ENCODE measurements around the gene SLC39A13.

The SLC39A13 gene

DNA sequence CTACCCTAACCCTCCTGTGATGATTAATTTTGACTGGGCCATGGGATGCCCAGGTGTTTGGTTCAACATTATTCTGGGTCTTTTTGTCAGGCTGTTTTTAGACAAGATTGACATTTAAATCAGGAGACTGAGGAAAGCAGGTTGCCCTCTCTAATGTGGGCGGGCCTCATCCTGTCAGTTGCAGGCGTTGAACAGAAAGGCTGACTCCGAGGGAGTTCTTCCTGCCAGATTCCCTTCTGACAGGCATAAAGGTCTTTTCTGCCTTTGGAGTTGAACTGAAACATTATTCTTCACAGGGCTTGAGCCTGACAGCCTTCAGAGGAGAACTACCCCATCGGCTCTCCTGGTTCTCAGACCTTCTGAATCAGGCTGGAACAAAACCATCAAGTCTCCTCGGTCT is 22.1 kb downstream of the SLC39A13 start:
- DNase-seq (ENCODE audit: low read depth in 2 of 2): no peak

GRCh38 chr11:47431356-47432083 is 23.1 kb downstream of the SLC39A13 start:
- DNase-seq (ENCODE audit: low read depth in 2 of 2): no peak

DNA sequence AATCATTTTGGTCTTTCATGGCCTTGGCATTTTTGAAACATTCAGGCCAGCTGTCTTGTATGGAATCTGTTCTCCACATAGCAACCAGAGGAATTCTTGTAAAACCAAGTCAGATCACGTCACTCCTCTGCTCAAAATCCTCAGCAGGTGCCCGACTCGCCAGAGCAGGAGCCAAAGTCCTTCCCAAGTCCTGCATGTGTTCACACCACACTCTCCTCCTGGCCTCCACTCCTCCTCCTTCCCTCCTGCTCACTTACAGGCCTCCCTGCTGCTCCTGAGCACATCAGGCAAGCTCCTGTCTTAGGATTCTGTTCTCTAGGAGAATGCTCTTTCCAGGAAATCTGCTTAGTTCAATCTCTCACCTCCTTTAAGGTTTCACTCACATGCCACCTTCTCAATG is 24.8 kb downstream of the SLC39A13 start:
- DNase-seq (ENCODE audit: low read depth in 2 of 2): no peak

GRCh38 chr11:47434011-47434786 is 25.8 kb downstream of the SLC39A13 start:
- no peak for DNase-seq (ENCODE audit: low read depth in 2 of 2)

GRCh38 chr11:47435687-47436086 is 27.3 kb downstream of the SLC39A13 start:
- no peak for DNase-seq (ENCODE audit: low read depth in 2 of 2)

DNA sequence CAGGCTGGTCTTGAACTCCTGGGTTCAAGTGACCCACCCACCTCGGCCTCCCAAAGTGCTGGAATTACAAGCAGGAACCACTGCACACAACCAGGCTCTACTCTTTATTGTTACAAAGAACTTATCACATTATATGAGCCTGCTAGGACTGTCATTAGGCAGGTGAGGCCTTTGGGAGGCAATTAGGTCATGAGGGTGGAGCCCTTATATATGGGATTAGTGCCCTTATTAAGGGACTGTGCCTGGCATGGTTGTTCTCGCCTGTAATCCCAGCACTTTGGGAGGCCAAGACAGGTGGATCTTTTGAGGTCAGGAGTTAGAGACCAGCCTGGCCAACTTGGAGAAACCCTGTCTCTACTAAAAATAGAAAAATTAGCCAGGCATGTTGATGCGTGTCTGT is 28.3 kb downstream of the SLC39A13 start:
- DNase-seq (ENCODE audit: low read depth in 2 of 2): no peak

- DNase-seq (ENCODE audit: low read depth in 2 of 2): no peak
Measured at GRCh38 chr11:47437218-47437745, 28.9 kb downstream of the SLC39A13 start.

DNA sequence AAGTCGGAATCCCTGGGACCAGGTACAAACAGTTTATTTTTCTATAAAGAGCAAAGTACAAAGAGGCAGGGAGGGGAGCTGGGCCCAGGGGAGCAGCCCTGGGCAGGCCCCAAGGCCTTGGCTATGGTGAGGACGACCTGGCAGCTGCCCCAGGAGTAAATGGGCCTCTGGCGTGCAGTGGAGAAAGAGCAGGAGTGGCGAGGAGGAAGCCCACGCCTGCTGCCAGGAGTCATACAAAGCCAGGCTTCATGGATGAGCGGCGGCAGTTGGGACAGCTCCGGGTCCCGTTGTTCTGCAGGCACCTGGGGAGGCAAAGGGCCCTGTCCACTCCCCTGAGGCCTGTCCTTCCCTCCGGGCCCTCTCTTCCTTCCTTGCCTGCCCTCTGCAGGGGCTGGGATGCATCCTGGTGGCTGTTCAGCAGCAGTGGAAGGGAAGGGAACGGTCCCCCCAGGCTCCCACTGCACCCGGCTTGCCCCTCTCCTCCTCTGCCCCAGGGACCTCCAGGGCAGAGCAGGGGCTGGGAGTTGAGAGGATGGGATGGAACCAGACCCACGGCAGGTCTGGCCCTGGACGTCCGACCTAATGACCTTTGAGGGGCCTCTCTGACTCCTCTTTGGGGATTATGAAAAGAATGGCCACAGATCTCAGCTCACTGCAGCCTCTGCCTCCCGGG is 29.5 kb downstream of the SLC39A13 start:
- DNase-seq (ENCODE audit: low read depth in 2 of 2): no peak

- DNase-seq (ENCODE audit: low read depth in 2 of 2): no peak
Measured at GRCh38 chr11:47438721-47439120, 30.3 kb downstream of the SLC39A13 start.

- DNase-seq (ENCODE audit: low read depth in 2 of 2): no peak
Measured at GRCh38 chr11:47440054-47440476, 31.7 kb downstream of the SLC39A13 start.

DNA sequence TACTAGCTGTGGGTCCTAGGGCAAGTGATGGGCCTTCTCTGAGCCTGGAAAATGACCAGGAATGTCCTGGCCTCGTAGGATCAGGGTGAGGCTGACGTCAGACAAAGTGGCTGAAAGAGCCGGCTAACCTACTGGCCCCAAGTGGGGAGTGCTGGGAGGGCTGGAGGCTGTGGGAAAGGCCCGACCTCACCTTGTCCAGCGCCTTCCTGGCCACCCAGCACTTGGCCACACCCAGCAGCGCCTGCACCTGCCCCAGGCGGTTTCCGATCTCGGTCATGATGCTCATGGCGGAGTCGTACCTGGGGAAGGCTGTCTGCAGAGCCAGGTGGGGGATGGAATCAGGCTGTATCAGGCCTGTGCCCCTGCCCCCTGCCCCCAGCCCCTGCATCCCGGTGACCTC is 33.0 kb downstream of the SLC39A13 start:
- DNase-seq (ENCODE audit: low read depth in 2 of 2): no peak

DNA sequence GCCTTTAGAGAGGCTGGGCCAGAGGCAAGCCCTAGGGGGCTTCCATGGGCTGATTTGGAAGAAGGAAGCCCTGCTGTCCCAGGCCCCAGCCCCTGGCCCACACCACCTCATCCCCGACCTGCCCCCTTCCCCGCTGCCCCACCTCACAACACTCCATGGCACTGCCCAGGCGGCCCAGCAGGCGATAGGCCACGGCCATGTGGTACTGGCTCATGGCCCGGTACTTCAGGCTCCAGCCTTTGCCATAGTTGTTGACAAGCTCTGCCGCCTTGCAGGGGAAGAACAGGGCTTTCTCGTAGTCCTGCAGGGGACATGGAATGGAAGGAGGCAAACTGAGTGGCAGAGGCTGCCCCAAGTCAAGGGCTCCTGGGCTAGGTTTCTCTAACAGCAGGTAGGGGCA is 34.1 kb downstream of the SLC39A13 start:
- DNase-seq (ENCODE audit: low read depth in 2 of 2): no peak

- no peak for DNase-seq (ENCODE audit: low read depth in 2 of 2)
Measured at GRCh38 chr11:47443028-47443700, 34.8 kb downstream of the SLC39A13 start.

DNA sequence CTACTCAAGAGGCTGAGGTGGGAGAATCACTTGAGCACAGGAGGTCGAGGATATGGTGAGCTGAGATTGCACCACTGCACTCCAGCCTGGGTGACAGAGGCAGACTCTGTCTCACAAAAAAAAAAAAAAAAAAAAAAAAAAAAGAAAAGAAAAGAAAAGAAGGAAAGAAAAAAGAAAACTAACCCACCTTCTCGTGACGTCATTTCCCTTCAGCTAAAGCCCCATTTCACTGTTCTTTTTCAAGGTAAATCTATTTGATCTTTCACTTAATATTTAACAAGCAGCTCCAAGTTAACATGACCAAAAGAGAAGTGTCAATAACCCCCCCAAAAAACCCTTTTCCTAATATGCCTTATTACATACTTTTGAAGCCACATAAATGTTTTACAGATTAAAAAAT is 35.4 kb downstream of the SLC39A13 start:
- no peak for DNase-seq (ENCODE audit: low read depth in 2 of 2)

DNA sequence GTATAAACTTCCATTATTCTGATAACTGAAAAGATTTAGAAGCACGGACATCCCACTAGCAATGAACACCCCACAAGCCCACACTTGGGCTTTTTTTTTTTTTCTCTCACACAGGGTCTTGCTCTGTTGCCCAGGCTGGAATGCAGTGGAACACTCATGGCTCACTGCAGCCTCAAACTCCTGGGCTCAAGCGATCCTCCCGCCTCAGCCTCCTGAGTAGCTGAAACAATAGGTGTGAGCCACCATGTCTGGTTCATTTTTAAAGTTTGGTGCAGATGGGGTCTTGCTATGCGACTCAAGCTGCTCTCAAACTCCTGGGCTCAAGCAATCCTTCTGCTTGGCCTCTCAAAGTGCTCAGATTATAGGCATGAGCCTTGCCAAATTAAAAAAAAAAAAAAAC is 37.5 kb downstream of the SLC39A13 start:
- no peak for DNase-seq (ENCODE audit: low read depth in 2 of 2)

- DNase-seq (ENCODE audit: low read depth in 2 of 2): no peak
Measured at GRCh38 chr11:47446833-47447232, 38.4 kb downstream of the SLC39A13 start.

- no peak for DNase-seq (ENCODE audit: low read depth in 2 of 2)
Measured at GRCh38 chr11:47447906-47448305, 39.5 kb downstream of the SLC39A13 start.

DNA sequence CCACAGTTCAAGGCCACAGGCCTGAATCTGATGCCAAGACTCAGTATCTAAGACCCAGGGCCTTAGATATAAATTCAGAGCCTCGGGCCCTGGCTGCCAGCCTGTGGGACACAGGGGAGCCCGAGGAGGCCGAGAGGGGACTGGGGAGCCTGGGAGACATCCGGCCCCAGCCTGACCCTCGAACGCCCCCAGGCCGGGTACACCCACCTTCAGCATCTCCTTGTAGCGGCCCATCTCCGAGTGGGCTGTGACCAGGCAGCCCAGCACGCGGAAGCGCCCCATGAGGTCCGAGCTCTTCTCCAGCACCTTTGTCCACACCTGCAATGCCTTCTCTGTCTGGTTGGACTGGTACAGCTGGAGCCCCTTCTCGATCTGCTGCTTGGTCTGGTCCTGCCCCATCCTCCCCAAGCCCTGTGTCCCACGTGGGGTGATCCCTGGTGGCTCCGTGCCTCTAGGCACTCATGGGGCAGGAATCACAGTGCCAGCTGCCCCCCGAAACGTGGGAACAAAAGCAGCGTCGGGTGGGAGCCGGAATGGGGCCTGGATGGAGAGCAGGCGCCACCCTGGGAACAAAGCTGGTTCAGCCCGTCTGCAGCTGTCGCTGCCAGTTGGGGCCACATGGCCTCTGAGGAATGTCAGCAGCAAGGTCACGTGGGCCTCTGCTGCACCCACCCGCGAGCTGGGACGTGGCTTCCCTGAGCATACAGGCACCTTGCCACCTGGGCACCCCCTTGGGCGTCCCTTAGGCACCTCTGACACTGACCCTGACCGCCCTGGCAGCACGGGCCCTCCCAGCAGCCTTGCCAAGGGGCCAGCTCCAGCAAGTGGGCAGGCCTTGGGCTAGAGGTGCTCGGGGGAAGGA is 40.4 kb downstream of the SLC39A13 start, which contains the start of gene RAPSN:
Gene RAPSN (minus strand): TSS at position 571 of the 862 bp plus-strand sequence. CDS start 172 bp downstream, at position 399.
- no peak for DNase-seq (ENCODE audit: low read depth in 2 of 2)

- DNase-seq (ENCODE audit: low read depth in 2 of 2): no peak
Measured at GRCh38 chr11:47449541-47449940, 41.2 kb downstream of the SLC39A13 start.

GRCh38 chr11:47451436-47451835 is 43.0 kb downstream of the SLC39A13 start:
- no peak for DNase-seq (ENCODE audit: low read depth in 2 of 2)

GRCh38 chr11:47451990-47452389 is 43.6 kb downstream of the SLC39A13 start:
- no peak for DNase-seq (ENCODE audit: low read depth in 2 of 2)

Measured in stimulated activated CD4-positive, alpha-beta T cell treated with anti-CD3 and anti-CD28 coated beads, Interleukin-15, amount 100 ng/mL, for 48 hours (primary cell).